Activated CD4-positive, CD25-positive, alpha-beta regulatory T cell treated with anti-CD3 and anti-CD28 coated beads, Interleukin-2, amount 50 U/mL, for 72 hours (primary cell): ENCODE measurements around the gene ETV4.

ENCODE experiments used
- DNase-seq: peaks from one replicate; pipeline ENCODE4 v3.0.0; 2021

The ETV4 gene

DNA sequence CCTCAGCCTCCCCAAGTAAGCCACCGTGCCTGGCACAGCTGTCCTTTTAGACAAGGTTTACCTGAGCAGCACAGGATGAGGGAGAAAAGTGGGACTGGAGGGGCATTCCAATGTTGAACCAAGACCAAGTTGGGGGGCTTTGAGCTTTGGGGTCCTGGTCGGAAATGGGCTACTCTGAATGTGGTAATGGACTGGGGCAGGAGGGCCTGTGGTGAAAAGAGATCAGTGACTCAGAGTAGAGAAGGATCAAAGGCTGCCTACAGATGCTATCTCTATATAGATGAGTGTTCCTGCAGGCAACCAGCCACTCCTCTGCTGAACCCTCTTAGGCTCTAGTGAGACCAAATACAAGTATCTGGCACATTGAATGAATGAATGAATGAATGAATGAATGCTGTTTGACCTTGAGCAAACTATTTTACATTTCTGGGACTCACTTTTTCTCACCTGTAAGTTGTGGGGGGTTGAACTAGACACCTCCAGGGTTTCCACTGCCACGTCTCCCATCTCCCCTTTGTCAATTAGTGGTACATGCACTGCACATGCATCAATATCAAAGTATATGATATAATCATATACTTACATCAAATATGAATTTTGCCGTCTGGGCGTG lies 26.3 kb upstream of the ETV4 start:
- no peak for DNase-seq

DNA sequence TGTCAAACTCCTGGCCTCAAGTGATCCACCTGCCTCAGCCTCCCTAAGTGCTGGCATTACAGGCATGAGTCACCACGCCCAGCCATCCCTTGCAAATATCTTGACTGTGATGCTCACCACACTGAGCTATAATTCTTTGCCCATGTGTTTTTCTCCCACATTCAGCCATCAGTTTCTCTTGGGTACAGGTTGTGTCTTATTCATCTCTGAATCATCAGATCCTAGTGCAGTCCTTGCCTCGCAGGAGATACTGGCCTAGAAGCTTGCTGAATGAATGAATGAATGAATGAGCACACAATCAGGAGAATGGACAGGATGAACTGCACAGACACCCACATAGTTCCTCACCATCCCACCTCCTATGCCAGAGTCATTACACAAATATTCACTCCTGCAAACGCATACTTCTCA lies 24.4 kb upstream of the ETV4 start:
- DNase-seq, result no peak

DNA sequence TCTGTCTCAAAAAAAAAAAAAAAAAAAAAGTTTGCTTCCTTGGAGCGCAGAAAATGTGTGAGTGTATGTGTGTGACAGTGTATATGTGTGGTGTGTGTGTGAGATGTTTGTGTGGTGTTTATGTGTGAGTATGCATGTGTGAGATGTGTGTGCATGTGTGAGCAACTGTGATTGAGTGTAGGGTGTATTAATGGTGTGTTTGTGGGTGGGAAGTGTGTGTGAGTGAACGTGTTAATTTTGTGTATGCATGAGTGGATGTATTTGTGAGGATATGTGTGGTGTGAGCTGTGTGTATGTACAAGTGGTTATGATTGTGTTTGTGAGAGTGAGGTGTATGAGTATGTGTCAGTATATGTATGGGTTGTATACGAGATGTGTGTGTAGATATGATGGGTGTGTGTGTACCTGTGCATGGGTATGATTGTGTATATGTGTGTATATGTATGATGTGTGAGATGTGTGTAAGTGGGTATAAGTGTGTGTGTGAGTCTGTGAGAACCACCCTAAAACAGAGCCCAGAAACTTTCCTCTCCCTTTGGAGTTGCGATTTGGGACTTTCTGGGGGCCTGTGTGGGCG lies 22.5 kb upstream of the ETV4 start:
- no peak for DNase-seq

DNA sequence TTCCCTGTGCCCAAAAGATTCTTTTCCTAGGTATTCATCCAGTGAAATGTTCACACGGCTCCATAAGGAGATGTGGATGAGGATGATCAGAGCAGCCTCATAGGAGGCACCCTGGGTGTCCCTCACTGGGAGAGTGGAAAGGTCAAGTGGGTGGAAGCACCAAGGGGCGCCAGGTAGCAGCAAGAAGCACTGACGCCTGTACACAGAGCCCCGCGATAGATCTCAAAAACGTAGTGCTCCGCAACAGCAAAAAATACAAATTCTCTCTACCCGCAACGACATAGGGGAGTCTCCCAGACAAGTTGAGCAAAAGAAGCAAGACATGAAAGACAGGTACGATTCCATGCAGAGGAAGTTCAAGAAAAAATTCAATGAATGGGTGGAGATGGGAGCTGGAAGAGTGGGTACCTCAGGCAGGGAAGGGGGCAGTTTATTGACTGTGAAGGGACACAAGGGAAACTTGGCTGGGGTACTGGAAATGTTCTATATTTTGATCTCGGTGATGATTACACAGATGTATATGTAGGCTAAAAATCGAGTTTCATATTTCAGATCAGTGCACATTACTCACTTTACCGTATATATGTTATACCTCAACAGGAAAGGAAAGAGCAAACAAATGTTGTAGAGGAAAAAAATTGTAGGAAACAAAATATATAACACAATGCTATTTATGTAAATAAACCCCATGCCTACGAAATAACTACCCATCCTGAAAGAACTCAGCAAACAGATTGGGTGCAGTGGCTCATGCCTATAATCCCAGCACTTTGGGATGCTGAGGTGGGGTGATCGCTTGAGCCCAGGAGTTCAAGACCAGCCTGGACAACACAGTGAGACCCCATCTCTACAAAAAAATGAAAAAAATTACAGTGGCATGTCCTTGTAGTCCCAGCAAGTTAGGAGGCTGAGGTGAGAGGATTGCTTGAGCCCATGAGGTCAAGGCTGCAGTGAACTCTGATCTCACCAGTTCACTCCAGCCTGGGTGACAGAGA lies 17.8 kb upstream of the ETV4 start:
- no peak for DNase-seq

DNA sequence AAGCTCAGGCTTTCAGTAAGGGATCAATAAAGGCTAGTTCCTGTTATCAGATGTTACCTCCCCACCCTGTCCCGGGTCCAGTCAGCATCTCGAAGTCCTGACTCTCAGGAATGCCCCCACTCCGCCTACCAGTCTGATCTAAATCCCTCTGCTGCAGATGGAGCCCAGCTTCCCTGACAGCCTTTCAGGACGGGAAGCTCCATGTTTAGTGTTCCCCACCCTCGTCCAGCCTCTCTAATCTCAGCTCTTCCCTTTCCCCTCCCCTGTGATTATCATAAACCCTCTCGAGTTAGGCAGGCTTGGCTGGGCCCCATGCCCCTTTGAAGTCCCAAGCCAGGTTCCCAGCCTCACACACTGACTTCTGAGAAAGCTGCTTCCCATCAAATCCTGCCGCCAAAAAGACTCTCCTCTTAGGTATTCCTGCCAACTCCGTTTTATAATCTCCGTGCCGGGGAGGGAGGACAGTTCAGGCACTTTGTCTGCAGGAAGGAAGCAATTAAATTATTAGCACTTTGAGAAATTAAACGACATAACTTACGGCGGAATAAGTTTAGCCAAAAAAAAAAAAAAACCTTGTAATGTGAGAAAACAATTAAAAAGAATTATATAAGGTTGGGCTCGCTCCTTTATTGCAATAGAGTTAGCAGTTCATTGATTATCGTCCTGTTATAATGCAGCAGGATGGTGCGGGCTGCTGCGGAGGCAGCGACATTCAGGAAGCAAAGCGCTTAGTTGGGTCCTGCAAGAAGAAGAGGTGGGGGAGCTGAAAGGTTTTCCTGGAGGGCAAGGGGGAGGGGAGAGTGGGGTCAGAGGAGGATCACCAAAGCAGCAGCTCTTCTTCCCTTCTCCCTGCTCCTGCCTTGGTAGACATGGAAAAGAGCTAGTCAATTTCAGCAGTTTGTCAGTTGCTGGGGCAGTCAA lies 16.8 kb upstream of the ETV4 start:
- no peak for DNase-seq

DNA sequence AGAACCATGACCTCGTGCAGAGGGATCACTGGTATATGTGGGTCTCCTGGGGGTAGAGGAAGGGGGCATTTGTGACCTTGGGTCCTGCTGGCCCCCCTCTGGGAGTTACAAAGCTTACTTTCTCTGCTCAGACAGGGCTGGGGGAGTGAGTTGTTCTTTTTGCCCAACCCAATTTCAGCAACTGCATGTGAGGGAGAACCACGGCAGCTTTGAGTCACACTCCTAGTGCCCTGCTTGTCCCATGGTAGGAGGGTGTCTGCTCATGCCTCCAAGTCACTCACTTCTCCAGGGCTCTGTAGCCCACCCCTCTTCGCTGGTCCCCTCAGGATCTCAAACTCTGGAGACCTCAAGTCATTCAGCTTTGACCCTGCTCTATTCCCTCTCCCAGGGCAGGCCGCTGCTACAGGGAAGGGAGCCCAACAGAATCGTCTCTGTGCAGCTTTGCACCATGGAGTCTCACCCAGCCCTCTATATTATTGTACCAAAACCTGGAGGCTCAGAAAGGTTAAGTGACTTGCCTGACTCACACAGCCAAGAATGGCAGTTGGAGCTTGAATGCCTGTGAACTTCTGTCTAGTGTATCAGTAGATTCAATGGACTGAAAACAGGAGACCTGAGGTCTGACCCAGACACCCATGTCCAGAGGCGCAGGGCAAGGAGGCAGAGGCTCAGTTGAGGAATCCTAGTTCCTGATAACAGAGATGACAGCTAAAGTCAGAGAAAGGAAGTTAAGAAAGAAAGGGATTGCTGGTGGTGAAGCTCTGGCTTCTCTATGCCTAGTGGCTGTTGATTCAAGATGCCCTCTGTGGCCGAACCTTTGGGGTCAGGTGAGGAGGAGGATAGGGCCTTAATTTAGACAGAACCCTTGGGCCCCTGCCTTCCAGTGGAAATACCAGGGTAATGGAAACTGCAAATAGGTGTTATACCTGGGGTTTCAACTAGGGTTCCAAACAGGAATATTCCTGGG lies 14.6 kb upstream of the ETV4 start:
- no peak for DNase-seq

DNA sequence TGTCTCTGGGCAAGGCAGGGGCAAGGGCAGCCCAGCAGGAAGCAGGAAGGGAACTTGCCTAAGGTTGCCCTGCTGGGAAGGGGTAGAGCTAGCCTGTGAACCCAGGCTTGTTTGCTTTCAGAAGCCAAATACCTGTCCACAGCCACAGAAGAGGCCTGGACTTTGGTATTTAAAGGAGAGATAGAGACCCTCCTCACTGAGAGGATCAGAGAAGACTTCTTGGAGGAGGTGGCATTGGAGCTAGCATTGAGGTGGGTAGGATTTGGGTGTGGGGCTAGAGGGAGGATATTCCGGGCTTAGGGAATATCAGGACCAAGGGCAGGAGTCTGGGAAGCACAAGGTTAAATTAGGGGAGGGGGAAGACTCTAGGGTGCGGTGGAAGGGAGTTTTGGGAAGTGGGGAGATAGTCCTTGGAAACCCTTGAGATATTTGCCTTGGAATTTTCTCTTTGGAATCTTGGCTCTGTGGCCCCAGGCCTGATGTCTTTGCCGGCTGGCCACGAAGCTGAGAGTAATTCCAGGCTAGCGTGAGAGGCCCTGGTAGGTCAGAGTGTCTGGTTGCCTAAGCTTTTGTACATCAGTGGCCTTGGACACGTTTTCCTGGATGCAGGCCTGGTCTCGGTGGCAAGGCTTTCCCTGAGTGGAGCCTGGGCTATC lies 13.1 kb upstream of the ETV4 start:
- no peak for DNase-seq

DNA sequence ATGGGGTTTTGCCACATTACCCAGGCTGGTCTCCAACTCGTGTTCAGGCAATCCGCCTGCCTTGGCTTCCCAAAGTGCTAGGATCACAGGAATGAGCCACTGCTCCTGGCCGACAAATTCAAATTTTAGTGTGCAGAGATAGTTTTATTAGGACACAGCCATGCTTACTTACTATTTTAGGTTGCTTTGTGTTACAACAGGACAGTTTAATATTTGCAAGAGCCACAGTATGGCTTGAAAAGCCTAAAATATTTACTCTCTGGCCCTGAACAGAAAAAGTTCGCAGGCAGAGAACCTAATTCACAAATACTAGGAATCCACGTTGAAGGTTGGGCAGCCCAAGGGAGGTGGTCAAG lies 12.6 kb upstream of the ETV4 start:
- no peak for DNase-seq

DNA sequence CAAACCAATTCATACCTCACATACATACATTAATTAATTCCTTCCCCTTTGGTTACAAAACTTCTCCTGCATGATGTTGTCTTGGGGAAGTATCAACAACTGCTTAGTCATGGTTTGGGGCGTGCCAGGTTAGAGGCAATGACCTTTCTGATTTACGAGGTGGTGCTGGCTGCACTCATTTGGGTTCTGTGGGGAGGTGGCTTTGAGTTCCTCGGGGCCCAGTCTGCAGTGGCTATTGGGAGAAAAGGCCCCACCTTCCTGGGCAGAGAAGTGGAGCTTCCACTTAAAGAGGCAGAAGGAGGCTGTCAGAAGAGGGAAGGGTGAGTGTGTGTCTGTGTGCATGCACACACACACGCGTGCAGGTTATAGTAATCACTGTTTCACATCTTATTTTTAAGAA lies 10.2 kb upstream of the ETV4 start:
- no peak for DNase-seq

DNA sequence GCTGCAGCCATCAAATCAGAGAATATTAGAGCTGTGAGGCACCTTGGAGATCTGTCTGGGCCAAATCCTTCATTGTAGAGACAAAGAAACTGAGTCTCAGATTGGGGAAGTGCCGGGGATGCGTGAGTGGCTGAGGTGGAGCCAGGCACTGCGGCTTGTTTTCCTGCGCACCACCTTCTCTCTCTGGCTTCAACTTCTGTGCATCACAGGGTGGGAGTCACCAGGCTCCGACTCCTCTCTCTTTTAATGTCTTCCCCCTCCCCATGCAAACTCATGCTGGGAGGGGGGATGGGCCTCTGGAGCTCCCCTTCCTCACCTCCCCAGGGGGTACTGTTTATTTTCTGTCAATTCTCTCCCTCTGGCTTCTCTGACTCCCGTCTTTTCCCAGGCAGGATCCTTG lies 8.7 kb upstream of the ETV4 start:
- DNase-seq, result no peak

DNA sequence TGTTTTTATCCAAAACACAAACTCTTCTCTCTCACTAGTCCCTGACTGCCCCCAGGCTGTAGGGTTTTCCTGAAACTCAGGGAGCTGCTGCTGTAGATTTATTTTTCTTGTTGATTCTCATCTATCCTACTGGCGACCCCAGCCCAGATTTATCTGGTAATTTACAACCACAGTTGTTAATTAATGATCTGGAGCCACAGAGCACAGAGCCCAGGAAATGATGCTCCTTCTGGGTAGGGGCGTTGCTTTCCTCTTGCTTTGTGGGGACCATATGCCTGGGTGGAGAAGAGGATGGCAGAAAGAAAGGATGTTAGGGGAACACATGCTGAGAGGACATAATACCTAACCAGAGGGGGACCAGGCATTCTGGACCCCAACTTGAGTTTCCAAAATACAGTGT lies 7.4 kb upstream of the ETV4 start:
- no peak for DNase-seq

DNA sequence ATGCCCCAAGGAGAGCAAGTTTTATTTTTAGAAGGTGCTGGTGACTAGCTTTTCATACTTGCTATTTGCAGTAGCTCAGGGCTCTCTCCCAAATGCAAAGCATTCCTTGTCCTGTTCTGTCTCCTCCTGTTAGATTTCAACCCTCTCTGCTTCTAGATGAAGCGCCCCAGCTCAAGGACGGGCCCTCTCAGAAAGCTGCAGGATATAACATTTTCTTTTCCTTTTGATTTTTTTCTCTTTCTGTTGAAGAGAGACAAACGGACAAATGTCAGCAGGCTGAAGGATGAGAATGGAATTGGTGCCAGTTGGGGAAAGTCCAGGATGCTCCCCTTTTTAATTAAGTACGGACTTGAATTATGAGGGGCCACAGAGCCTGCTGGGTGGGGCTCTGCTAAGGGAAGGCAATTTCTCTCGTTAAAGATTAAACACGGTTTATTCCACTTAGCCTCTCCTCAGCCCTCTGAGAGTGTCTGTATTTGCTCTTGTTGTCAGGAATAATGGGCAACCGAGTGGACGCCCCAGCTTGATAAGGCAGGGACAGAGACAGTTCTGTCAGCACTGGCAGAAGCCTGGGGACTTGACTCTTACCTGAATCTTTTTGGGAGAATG lies 6.2 kb upstream of the ETV4 start:
- no peak for DNase-seq

DNA sequence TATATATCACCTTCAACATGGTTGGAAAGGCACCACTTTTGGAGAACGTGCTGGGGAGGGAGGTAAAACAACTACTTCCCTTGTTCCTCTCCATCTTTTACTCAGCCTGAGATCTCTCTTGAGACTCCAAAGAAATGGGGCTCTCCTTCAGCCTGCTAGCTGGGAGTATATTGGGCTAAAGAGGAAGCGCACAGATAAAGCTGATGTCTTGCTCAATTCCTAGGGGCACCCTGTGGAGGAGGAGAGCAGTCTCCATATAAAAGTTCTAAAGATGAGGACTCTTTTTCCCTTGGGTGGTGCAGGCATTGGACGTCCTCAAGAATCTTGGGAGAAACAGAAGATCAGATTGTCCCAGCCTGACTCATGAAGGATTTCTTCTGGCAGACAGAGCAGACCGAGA lies 4.6 kb upstream of the ETV4 start:
- DNase-seq, result no peak

DNA sequence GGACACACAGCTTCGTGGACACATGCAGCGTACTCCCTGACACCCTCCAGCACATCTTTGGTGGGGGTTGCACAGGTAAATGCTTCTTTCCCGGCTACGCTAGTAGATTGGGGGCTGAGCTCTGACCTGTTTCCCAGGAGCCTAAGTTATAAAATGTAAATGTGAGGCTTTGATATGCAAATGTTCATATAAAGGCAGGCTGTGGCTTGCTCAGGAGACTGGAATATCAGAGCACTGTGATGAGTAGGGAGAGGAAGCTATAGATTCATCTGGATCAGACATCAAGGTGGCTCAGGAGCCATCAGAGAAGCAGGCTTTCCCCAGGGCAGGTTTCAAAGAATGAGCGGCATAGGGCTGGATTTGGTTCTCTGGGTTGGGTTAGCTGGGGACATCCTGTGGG lies 3.4 kb upstream of the ETV4 start:
- DNase-seq, result no peak

DNA sequence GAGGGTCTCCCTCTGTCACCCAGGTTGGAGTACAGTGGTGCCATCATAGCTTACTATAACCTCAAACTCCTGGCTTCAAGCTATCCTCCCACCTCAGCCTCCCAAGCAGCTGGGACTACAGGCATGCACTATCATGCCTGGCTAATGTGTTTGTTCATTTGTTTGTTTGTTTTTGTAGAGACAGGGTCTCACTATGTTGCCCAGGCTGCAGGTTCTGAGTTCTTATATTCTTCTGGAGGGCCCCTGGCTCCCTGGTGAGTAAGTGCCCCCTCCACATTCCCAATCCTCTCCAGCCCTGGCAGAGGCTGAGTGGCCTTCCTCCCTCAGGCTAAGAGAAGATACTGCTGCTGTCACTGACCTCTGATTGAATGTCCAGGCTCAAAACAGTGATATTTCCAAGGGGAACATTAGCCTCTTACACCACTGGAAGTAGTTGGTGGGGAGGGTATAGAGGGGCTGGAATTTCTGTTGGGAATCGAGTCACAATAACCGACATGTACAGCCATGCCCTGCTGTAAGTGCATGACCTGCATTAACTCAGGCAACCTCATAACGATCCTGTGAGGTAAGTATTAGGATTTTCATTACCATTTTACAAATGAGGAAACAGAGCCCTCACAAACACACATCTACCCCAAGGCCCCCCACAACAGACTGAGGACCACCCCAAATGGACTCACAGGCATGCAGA lies 2.7 kb upstream of the ETV4 start:
- no peak for DNase-seq

DNA sequence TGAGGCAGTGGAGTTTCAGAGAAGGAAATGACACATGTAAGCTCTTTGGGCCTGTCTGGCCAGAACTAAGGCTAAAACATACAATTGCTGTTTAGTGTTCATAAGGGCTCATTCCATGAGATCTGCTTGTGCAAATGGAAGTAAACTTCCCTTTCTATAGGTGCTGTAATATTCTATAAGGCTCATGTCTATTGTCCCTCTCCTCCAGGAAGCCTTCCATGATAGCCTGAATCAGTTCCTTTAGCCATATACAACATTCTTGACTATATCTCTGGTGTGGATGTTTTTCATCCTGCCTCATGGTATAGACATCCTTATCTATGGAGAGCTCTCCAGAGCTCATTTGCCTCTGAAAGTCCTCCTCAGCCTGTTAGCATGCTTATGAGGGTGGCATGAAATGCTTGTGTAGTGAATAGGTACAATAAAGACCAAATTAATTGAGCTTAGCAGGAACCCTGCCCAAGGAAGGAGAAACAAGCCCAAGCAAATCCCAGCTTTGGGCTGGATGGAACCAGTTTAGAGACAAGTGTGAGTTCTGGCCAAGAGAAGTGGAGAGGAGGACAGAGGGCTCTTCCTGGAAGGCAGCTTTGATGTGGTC lies 1.6 kb upstream of the ETV4 start:
- DNase-seq, result no peak

DNA sequence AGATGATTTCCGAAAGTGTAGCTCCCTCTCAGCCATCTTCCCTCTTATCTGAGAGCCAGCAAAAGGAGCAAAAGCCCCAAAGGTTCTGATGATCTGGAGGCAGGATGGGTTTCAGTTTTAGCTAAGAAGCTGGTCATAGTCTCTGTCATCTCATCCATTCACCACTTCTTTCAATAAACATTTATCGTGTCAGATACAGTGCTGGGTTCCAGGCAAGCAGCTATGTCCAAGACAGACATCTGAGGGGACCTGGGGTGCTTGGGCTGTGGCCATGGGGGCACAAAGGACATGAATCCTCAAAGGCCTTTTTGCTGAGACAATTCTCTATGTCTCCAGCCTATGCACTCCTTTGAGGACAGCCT lies 1.0 kb upstream of the ETV4 start:
- DNase-seq, result no peak

DNA sequence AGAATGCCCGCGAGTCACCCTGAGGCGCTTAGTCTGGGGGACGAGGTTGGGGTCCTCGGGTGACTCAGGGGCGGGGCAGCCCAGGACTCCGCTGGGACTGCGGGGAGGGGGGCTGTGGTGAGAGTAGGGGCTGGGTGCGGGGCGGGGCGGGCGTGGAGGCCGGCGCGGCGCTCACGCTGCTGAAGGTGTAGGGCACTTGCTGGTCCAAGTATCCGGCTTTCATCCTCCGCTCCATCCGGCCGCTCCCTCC lies 832 bp downstream of the ETV4 start:
- DNase-seq, result peak; percentile 33

DNA sequence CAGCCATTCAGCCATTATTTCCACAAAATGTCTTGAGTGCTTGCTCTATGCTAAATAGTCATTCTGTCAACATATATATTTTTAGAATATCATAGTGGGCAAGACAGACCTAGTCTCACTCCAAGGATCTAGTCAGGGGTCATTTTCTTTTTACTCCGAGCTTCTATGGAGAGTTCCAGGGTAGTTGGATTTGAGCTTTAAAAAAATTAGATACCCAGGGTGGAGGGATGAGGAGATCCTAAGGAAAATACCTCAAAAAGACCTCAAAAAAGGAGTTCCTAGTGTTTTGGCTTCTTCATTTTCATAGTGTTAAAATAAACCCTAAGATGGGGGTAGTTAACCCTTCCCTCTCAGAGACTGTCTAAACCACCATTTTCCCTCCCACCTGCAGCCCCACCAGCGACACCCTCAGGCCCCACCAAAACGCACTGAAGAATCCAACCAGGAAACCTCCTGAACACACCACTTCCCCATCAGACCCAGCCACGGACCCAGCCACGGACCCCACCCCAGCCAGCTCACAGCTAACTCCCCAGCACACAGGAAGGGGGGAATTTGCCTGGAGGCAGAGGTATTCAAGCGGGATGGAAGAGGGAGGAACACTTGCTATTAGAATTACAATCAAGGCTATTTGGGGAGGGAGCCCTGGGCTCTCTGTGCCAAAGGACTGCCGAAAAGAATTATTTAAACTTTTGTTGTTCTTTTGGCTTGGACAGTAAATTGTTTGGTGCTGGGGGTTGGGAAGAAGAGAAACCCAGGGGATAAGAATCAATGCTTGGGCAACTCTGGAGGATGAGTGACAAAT lies 2.2 kb downstream of the ETV4 start:
- no peak for DNase-seq
